Measurements from ENCODE around the gene GAS6. TPM values are rescaled to one million over a fixed set of nuclear protein-coding genes. Genes with fewer than 3 reads are reported as not detected.

Gene GAS6
- total RNA-seq, 4 donors from 2014 or later, result 43.0 to 112 (median 68.5) TPM

DNA sequence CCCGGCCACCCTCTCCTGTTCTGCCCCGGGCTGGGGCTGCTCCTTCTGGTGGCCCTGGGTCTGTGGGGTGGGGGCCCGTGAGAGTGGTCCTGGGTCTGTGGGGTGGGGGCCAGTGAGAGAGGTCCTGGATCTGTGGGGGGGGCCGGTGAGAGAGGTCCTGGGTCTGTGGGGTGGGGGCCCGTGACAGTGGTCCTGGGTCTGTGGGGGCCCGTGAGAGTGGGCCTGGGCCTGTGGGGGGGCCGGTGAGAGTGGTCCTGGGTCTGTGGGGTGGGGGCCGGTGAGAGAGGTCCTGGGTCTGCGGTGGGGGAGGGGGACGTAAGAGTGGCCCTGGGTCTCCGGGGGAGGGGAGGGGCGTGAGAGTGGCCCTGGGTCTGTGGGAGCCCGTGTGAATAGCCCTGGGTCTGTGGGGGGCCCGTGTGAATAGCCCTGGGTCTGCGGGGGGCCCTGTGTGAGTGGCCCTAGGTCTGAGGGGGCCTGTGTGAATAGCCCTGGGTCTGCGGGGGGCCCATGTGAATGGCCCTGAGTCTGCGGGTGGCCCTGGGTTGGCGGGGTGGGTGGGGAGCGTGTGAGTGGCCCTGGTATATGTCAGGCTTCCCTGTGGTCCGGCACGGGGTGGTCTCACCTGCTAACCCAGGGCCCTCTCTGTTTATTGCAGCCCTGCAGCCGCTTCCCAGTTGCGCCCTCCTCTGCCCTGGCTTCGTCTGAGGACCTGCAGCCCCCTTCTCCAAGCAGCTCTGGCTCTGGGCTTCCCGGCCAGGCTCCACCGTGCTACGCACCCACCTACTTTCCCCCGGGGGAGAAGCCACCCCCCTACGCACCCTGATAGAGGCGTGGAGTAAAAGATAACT lies 52.6 kb downstream of the GAS6 start:
- H3K9me3 ChIP-seq, result no peaks in the 10 kb centered on the region
- no peak for DNase-seq
- peaks cover 0 to 16% (median 3%) of the 10 kb centered on the region in 3 donors for H3K4me1 ChIP-seq
- intact Hi-C loops (cut with DNase I), result no loop called here
- H3K27ac ChIP-seq, result no peak overlapping the region
- no peaks in the 10 kb centered on the region for H3K27me3 ChIP-seq
- TF ChIP-seq POLR2A (IDR thresholded peaks at IDR 0.05) (no peak), CTCF (IDR thresholded peaks at IDR 0.05) (no peak)
- 73 to 75% methylated on average over 9 to 10 of the region's 30 CpGs for WGBS, 2 donors
- no peak overlapping the region for H3K4me3 ChIP-seq
- H3K36me3 ChIP-seq, result no peaks in the 10 kb centered on the region

GRCh38 chr13:113810640-113811039 lies 53.2 kb downstream of the GAS6 start:
- H3K4me1 ChIP-seq, result peaks cover 0 to 9% (median 2%) of the 10 kb centered on the region in 3 donors
- TF ChIP-seq POLR2A (IDR thresholded peaks at IDR 0.05) (no peak), CTCF (IDR thresholded peaks at IDR 0.05) (no peak)
- H3K36me3 ChIP-seq, result no peaks in the 10 kb centered on the region
- no peaks in the 10 kb centered on the region for H3K9me3 ChIP-seq
- 77 to 82% methylated on average over 4 to 5 of the region's 14 CpGs for WGBS, 2 donors
- H3K27ac ChIP-seq, result no peak overlapping the region
- H3K27me3 ChIP-seq, result no peaks in the 10 kb centered on the region
- intact Hi-C loops (cut with DNase I), result no loop called here
- no peak overlapping the region for H3K4me3 ChIP-seq
- no peak for DNase-seq

DNA sequence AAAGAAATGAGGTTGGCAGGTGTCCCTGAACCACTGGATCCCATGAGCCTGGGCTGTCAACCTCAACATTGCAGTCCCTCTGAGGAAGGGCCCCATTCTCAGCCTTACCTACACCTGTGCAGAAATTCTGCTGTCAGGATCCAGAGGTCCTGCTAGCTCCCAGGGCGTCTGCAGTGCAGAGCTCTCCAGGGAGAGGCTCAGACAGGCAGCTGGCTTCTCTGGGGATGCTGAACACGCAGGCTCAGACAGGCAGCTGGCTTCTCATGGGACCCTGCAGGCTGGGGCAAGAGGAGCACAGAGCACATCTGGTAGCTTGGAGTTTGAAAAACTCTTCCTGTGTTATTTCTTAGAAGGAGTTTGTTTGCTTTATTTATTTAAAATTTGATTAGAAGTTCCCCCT lies 53.9 kb downstream of the GAS6 start:
- no peak overlapping the region for H3K4me3 ChIP-seq
- H3K36me3 ChIP-seq, result no peaks in the 10 kb centered on the region
- intact Hi-C loops (cut with DNase I), result no loop called here
- no peak for TF ChIP-seq CTCF (IDR thresholded peaks at IDR 0.05)
- TF ChIP-seq POLR2A (IDR thresholded peaks at IDR 0.05), result no peak
- no peaks in the 10 kb centered on the region for H3K27me3 ChIP-seq
- DNase-seq, result no peak
- peaks cover 0 to 2% (median 0%) of the 10 kb centered on the region in 3 donors for H3K4me1 ChIP-seq
- 22 to 33% methylated on average over 1 of the region's 2 CpGs for WGBS, 2 donors
- H3K27ac ChIP-seq, result no peak overlapping the region
- H3K9me3 ChIP-seq, result no peaks in the 10 kb centered on the region

DNA sequence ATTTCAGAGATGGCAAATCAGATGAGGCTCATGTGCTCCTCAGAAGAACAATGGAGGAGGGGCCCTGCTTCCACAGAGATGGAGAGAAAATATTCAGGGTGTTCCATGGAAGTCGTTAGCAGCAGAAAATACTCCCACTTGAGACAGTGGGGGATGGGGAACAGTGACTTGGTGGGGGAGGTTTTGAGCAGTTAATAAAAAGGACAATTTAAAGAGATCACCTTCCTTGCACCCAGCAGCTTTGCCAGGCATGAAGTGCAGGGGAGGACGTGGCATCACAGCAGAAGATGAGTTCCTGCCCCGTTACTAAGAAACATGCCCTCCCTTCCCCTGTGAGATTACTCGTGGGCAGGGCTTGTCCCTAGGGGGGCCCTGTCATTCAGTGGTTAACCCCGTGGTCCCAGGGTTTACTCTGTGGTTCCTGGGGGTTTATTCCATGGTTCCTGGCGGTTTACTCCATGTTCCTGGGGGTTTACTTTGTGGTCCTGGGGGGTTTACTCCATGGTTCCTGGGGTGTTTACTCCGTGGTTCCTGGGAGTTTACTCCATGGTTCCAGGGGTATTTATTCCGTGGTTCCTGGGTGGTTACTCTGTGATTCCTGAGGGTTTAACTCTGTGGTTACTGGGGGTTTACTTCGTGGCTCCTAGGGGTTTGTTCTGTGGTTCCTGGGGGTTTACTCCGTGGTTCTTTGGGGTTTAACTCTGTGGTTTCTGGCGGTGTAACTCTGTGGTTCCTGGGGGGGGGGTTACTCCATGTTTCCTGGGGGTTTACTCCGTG lies 55.6 kb downstream of the GAS6 start:
- Histone ChIP-seq H3K4me3 (no peak overlapping the region), H3K9me3 (no peaks in the 10 kb centered on the region), H3K36me3 (no peaks in the 10 kb centered on the region), H3K27me3 (no peaks in the 10 kb centered on the region), H3K27ac (no peak overlapping the region), H3K4me1 (peaks cover 0 to 9% (median 0%) of the 10 kb centered on the region in 3 donors)
- 75 to 76% methylated on average over 8 of the region's 12 CpGs for WGBS, 2 donors
- intact Hi-C loops (cut with DNase I), result no loop called here
- no peak for TF ChIP-seq CTCF (IDR thresholded peaks at IDR 0.05)
- no peak for TF ChIP-seq POLR2A (IDR thresholded peaks at IDR 0.05)
- DNase-seq, result no peak

DNA sequence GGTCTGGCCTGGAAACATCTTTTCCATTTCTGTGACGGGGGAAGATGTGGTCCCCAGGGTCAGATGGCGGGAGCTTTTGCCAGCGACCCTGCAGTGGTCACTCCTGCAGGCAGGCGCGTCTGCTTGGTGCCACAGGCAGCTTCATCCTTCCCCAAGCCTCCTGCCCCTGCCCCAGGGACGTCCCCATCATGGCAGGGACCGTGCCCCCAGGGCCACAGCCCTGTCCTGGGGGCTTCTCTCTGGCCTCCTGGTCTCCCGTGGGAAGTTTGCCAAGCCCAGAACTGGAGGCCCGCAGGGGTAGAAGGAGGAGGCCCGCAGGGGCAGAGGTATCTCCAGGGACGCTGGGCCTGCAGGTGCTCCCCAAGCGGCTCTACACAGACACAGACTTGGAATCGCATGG lies 57.4 kb downstream of the GAS6 start:
- no peaks in the 10 kb centered on the region for H3K9me3 ChIP-seq
- H3K27ac ChIP-seq, result no peak overlapping the region
- TF ChIP-seq POLR2A (IDR thresholded peaks at IDR 0.05), result no peak
- no peak for TF ChIP-seq CTCF (IDR thresholded peaks at IDR 0.05)
- H3K4me1 ChIP-seq, result peaks cover 0 to 23% (median 11%) of the 10 kb centered on the region in 3 donors
- WGBS, 2 donors, result no CpG with 5 or more reads among the region's 13 CpGs
- H3K27me3 ChIP-seq, result peaks cover 0 to 7% (median 0%) of the 10 kb centered on the region in 4 donors
- intact Hi-C loops (cut with DNase I), result no loop called here
- H3K36me3 ChIP-seq, result no peaks in the 10 kb centered on the region
- H3K4me3 ChIP-seq, result no peak overlapping the region
- no peak for DNase-seq
